Measurements from ENCODE around the gene PSMB7.

Gene PSMB7

DNA sequence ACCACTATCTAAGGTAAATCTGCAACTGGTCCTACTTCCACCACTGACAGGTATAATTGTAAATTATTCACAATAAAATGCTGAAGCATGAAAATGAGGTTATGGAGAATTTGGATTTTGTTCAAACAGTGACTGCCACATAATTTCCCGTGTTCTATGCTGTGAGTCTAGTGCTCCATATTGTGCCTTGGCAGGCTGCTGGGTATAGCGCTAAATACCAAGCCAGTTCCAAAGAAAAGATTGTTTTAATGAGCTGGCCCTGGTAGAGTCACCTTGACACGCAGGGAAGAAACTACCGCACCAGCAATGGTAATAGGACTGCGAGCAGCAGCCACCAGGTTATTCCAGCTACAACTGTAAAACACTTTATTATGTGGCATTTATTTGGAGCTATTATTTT is 30.4 kb downstream of the PSMB7 start:
- Histone ChIP-seq H3K9ac (ENCODE audit: low read depth in 1 of 2, low read length in 2 of 2) (no peak overlapping the region), H3K4me1 (ENCODE audit: control insufficient read depth in 1 of 2, insufficient read depth in 2 of 2, low read length in 2 of 2) (peaks cover 18 to 36% of the 10 kb centered on the region in 2 donors), H3K27me3 (ENCODE audit: control insufficient read depth in 1 of 2, insufficient read depth in 2 of 2, low read length in 2 of 2) (no peaks in the 10 kb centered on the region), H3K36me3 (ENCODE audit: control insufficient read depth in 1 of 2, insufficient read depth in 2 of 2, low read length in 2 of 2) (peaks cover 0 to 18% of the 10 kb centered on the region in 2 donors), H3K9me3 (ENCODE audit: control insufficient read depth in 1 of 2, low read length in 2 of 2) (no peaks in the 10 kb centered on the region), H3K4me3 (ENCODE audit: low read depth in 1 of 2, low read length in 2 of 2) (no peak overlapping the region), H3K27ac (ENCODE audit: low read depth, low read length) (no peak overlapping the region)

- Histone ChIP-seq H3K9me3 (ENCODE audit: control insufficient read depth in 1 of 2, low read length in 2 of 2) (no peaks in the 10 kb centered on the region), H3K4me3 (ENCODE audit: low read depth in 1 of 2, low read length in 2 of 2) (no peak overlapping the region), H3K27me3 (ENCODE audit: control insufficient read depth in 1 of 2, insufficient read depth in 2 of 2, low read length in 2 of 2) (no peaks in the 10 kb centered on the region), H3K4me1 (ENCODE audit: control insufficient read depth in 1 of 2, insufficient read depth in 2 of 2, low read length in 2 of 2) (peaks cover 15 to 29% of the 10 kb centered on the region in 2 donors), H3K9ac (ENCODE audit: low read depth in 1 of 2, low read length in 2 of 2) (no peak overlapping the region), H3K27ac (ENCODE audit: low read depth, low read length) (no peak overlapping the region), H3K36me3 (ENCODE audit: control insufficient read depth in 1 of 2, insufficient read depth in 2 of 2, low read length in 2 of 2) (peaks cover 0 to 24% of the 10 kb centered on the region in 2 donors)
These were observed 31.0 kb downstream of the PSMB7 start for GRCh38 chr9:124384210-124384609.

GRCh38 chr9:124381170-124381945 is 33.9 kb downstream of the PSMB7 start:
- H3K36me3 ChIP-seq (ENCODE audit: control insufficient read depth in 1 of 2, insufficient read depth in 2 of 2, low read length in 2 of 2): peaks cover 0 to 26% of the 10 kb centered on the region in 2 donors
- no peaks in the 10 kb centered on the region for H3K27me3 ChIP-seq (ENCODE audit: control insufficient read depth in 1 of 2, insufficient read depth in 2 of 2, low read length in 2 of 2)

DNA sequence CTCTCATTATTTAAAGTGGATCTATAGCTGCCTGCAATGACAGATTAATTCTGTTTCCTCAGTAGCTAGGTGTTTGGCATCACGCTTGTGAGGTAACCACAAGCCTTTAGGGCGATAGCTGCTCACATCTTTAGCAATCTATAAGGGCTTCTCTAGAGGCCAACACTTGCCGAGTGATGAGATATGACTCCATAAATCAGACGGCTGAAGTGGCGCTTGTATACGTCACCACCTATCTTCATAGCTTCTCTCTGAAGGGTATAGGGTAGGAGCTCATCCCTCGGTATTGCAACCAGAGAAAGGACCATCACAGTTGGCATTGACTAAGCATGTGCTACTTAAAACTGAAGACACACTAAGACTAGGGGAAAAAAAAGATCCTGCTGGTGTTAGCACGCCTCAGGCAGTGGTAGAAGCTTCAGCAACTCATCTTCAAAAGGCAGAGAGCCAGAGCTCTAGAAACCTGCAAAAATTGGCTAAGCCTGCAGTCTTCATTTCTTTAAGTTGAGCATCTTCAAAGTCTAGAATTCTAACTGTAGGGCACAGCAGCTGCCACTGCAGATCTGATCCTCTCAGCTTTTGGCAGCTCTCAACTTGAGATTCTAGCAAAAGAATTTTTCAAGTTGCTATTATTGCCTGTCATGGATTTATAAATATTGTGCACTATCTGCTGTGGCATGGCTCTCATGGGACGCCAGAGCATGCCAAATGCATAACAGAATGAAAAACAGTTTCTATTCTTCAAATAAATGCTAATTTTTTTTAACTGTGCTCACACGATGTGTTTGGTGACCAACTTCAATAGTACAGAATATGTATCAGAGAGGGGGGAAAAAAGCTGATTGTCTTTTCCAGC is 37.5 kb downstream of the PSMB7 start:
- Histone ChIP-seq H3K36me3 (ENCODE audit: control insufficient read depth in 1 of 2, insufficient read depth in 2 of 2, low read length in 2 of 2) (peaks cover 0 to 15% of the 10 kb centered on the region in 2 donors), H3K27ac (ENCODE audit: low read depth, low read length) (no peak overlapping the region), H3K9ac (ENCODE audit: low read depth in 1 of 2, low read length in 2 of 2) (no peak overlapping the region)

More at GRCh38 chr9:124381170-124381945, 33.9 kb downstream of the PSMB7 start:
- no peak overlapping the region for H3K27ac ChIP-seq (ENCODE audit: low read depth, low read length)
- no peak overlapping the region for H3K4me3 ChIP-seq (ENCODE audit: low read depth in 1 of 2, low read length in 2 of 2)
- H3K4me1 ChIP-seq (ENCODE audit: control insufficient read depth in 1 of 2, insufficient read depth in 2 of 2, low read length in 2 of 2): peaks cover 7 to 10% of the 10 kb centered on the region in 2 donors
- H3K9ac ChIP-seq (ENCODE audit: low read depth in 1 of 2, low read length in 2 of 2): no peak overlapping the region
- H3K9me3 ChIP-seq (ENCODE audit: control insufficient read depth in 1 of 2, low read length in 2 of 2): no peaks in the 10 kb centered on the region

DNA sequence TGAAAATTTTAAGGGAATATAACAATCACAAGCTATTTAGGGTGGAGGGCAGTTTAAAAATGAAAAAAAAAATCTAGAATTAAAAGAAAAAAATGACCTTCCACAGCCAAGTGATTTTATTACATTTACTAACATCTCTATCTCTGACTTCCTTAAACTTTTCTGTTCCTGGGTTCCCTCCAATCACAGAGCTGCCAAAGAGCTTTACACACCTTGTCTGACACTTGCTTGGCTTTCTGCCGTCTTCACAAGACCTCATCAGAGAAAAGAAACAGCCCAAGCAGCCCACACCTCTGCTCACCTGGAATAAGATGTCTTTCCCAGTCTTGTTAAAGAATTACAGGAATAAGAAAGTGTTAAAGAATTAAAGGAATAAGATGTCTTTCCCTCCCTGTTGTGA is 38.9 kb downstream of the PSMB7 start:
- no peak overlapping the region for H3K4me3 ChIP-seq (ENCODE audit: low read depth in 1 of 2, low read length in 2 of 2)
- no peaks in the 10 kb centered on the region for H3K27me3 ChIP-seq (ENCODE audit: control insufficient read depth in 1 of 2, insufficient read depth in 2 of 2, low read length in 2 of 2)
- H3K9ac ChIP-seq (ENCODE audit: low read depth in 1 of 2, low read length in 2 of 2): no peak overlapping the region
- H3K27ac ChIP-seq (ENCODE audit: low read depth, low read length): no peak overlapping the region
- H3K4me1 ChIP-seq (ENCODE audit: control insufficient read depth in 1 of 2, insufficient read depth in 2 of 2, low read length in 2 of 2): peaks cover 0 to 2% of the 10 kb centered on the region in 2 donors
- no peaks in the 10 kb centered on the region for H3K9me3 ChIP-seq (ENCODE audit: control insufficient read depth in 1 of 2, low read length in 2 of 2)
- peaks cover 0 to 15% of the 10 kb centered on the region in 2 donors for H3K36me3 ChIP-seq (ENCODE audit: control insufficient read depth in 1 of 2, insufficient read depth in 2 of 2, low read length in 2 of 2)

More for the DNA sequence above, 37.5 kb downstream of the PSMB7 start:
- Histone ChIP-seq H3K27me3 (ENCODE audit: control insufficient read depth in 1 of 2, insufficient read depth in 2 of 2, low read length in 2 of 2) (no peaks in the 10 kb centered on the region), H3K4me1 (ENCODE audit: control insufficient read depth in 1 of 2, insufficient read depth in 2 of 2, low read length in 2 of 2) (peaks cover 0 to 5% of the 10 kb centered on the region in 2 donors), H3K9me3 (ENCODE audit: control insufficient read depth in 1 of 2, low read length in 2 of 2) (no peaks in the 10 kb centered on the region), H3K4me3 (ENCODE audit: low read depth in 1 of 2, low read length in 2 of 2) (no peak overlapping the region)

DNA sequence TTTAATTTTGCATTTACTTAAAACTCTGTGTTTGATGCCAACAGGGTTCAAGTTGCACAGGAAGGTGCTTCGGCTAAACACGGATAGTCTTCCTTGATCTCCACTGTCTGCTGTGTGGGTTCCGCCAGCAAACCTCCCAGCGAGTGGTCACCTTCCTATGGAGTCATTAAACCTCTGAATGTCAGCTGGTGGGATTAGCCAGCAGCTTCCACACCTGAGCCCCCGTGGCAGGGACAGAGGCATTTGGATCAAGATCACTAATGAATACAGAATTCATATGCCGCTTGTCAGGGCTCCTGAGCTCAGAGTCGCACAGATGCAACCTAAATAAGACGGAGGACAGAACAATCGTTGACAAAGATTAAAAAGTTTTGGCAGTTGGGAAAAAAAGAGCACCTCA is 39.5 kb downstream of the PSMB7 start:
- no peaks in the 10 kb centered on the region for H3K27me3 ChIP-seq (ENCODE audit: control insufficient read depth in 1 of 2, insufficient read depth in 2 of 2, low read length in 2 of 2)
- no peaks in the 10 kb centered on the region for H3K4me1 ChIP-seq (ENCODE audit: control insufficient read depth in 1 of 2, insufficient read depth in 2 of 2, low read length in 2 of 2)
- no peaks in the 10 kb centered on the region for H3K9me3 ChIP-seq (ENCODE audit: control insufficient read depth in 1 of 2, low read length in 2 of 2)
- H3K4me3 ChIP-seq (ENCODE audit: low read depth in 1 of 2, low read length in 2 of 2): no peak overlapping the region
- H3K36me3 ChIP-seq (ENCODE audit: control insufficient read depth in 1 of 2, insufficient read depth in 2 of 2, low read length in 2 of 2): peaks cover 0 to 15% of the 10 kb centered on the region in 2 donors
- H3K9ac ChIP-seq (ENCODE audit: low read depth in 1 of 2, low read length in 2 of 2): no peak overlapping the region
- no peak overlapping the region for H3K27ac ChIP-seq (ENCODE audit: low read depth, low read length)

DNA sequence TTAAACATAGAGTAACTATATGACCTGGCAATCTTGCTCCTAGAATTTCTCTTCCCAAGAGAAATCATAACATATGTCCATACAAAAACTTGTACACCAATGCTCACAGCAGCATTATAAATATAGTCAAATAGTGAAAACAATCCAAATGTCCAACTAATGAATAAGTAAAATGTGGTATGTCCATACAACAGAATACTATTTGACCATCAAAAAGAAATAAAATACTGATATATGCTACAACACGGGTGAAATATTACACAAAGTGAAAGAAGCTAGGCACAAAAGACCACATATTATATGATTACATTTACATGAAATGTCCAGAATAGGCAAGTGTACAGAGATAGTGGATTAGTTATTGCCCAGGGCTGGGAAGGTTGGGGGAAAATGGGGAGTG is 41.4 kb downstream of the PSMB7 start:
- Histone ChIP-seq H3K27ac (ENCODE audit: low read depth, low read length) (no peak overlapping the region), H3K36me3 (ENCODE audit: control insufficient read depth in 1 of 2, insufficient read depth in 2 of 2, low read length in 2 of 2) (peaks cover 0 to 3% of the 10 kb centered on the region in 2 donors), H3K27me3 (ENCODE audit: control insufficient read depth in 1 of 2, insufficient read depth in 2 of 2, low read length in 2 of 2) (no peaks in the 10 kb centered on the region), H3K4me3 (ENCODE audit: low read depth in 1 of 2, low read length in 2 of 2) (no peak overlapping the region), H3K9me3 (ENCODE audit: control insufficient read depth in 1 of 2, low read length in 2 of 2) (no peaks in the 10 kb centered on the region), H3K9ac (ENCODE audit: low read depth in 1 of 2, low read length in 2 of 2) (no peak overlapping the region), H3K4me1 (ENCODE audit: control insufficient read depth in 1 of 2, insufficient read depth in 2 of 2, low read length in 2 of 2) (no peaks in the 10 kb centered on the region)

- Histone ChIP-seq H3K27ac (ENCODE audit: low read depth, low read length) (no peak overlapping the region), H3K36me3 (ENCODE audit: control insufficient read depth in 1 of 2, insufficient read depth in 2 of 2, low read length in 2 of 2) (peaks cover 0 to 3% of the 10 kb centered on the region in 2 donors), H3K4me3 (ENCODE audit: low read depth in 1 of 2, low read length in 2 of 2) (no peak overlapping the region), H3K9ac (ENCODE audit: low read depth in 1 of 2, low read length in 2 of 2) (no peak overlapping the region), H3K27me3 (ENCODE audit: control insufficient read depth in 1 of 2, insufficient read depth in 2 of 2, low read length in 2 of 2) (no peaks in the 10 kb centered on the region), H3K4me1 (ENCODE audit: control insufficient read depth in 1 of 2, insufficient read depth in 2 of 2, low read length in 2 of 2) (no peaks in the 10 kb centered on the region), H3K9me3 (ENCODE audit: control insufficient read depth in 1 of 2, low read length in 2 of 2) (no peaks in the 10 kb centered on the region)
These were observed 41.9 kb downstream of the PSMB7 start for GRCh38 chr9:124373386-124373785.

DNA sequence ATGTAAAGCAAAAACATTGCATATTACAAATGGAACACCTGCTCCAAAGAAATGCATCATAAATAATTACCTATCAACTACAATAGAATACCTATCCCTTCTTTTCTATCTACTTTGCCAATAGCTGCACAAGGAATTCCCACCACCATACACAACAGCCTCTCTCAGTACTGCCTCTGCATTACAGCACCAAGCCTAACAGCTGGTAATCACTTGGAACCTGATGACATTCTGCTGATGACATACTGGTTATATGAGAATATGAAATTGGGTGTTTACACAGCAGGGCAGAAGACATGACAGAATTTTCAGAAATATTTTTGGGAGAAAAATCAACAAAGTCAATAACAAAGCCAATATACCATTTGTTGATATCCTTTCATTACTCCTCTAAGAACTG is 43.2 kb downstream of the PSMB7 start:
- Histone ChIP-seq H3K9ac (ENCODE audit: low read depth in 1 of 2, low read length in 2 of 2) (no peak overlapping the region), H3K4me1 (ENCODE audit: control insufficient read depth in 1 of 2, insufficient read depth in 2 of 2, low read length in 2 of 2) (no peaks in the 10 kb centered on the region), H3K4me3 (ENCODE audit: low read depth in 1 of 2, low read length in 2 of 2) (no peak overlapping the region), H3K27ac (ENCODE audit: low read depth, low read length) (no peak overlapping the region), H3K36me3 (ENCODE audit: control insufficient read depth in 1 of 2, insufficient read depth in 2 of 2, low read length in 2 of 2) (peaks cover 0 to 3% of the 10 kb centered on the region in 2 donors), H3K9me3 (ENCODE audit: control insufficient read depth in 1 of 2, low read length in 2 of 2) (no peaks in the 10 kb centered on the region), H3K27me3 (ENCODE audit: control insufficient read depth in 1 of 2, insufficient read depth in 2 of 2, low read length in 2 of 2) (no peaks in the 10 kb centered on the region)

Measured in duodenal mucosa (tissue), 2 donors.